HEK293 (cell line): ENCODE results near the gene EPO.

Experiments used
- IKZF3 ChIP-seq: fragments of 450-650 bp; IDR thresholded peaks from 2 replicates; pipeline ENCODE4 v1.5.0; 2018; ENCODE audit warnings: missing biosample characterization, mild to moderate bottlenecking, missing genetic modification characterization, moderate library complexity
- KLF1 ChIP-seq: fragments of 450-650 bp; formaldehyde crosslinking; IDR thresholded peaks from 2 replicates; pipeline ENCODE4 v1.5.1; 2016; ENCODE audit warnings: missing biosample characterization, missing genetic modification characterization
- MEIS1 ChIP-seq: sonication (generic); formaldehyde crosslinking; IDR thresholded peaks from 2 replicates; pipeline ENCODE4 v1.8.1; 2022; ENCODE audit warnings: missing genetic modification reagents, mild to moderate bottlenecking, borderline replicate concordance
- YY1 ChIP-seq: fragments of 450-650 bp; formaldehyde crosslinking; IDR thresholded peaks from 2 replicates; pipeline ENCODE4 v1.5.1; 2018; ENCODE audit warnings: missing biosample characterization, missing genetic modification characterization
- ZBTB48 ChIP-seq: fragments of 450-650 bp; formaldehyde crosslinking; IDR thresholded peaks from 2 replicates; pipeline ENCODE4 v1.5.1; 2016; ENCODE audit warnings: missing biosample characterization, missing genetic modification characterization
- ZNF146 ChIP-seq: fragments of 450-650 bp; formaldehyde crosslinking; IDR thresholded peaks from 2 replicates; pipeline ENCODE4 v1.5.1; 2016; ENCODE audit warnings: missing biosample characterization, missing genetic modification characterization
- ZNF521 ChIP-seq: fragments of 450-650 bp; formaldehyde crosslinking; IDR thresholded peaks from 2 replicates; pipeline ENCODE4 v1.5.1; 2017; ENCODE audit warnings: missing biosample characterization, mild to moderate bottlenecking, missing genetic modification characterization
- ZNF624 ChIP-seq: fragments of 450-650 bp; formaldehyde crosslinking; IDR thresholded peaks from 2 replicates; pipeline ENCODE4 v1.5.1; 2017; ENCODE audit warnings: missing biosample characterization, missing genetic modification characterization
- ZNF629 ChIP-seq: fragments of 450-650 bp; formaldehyde crosslinking; IDR thresholded peaks from 2 replicates; pipeline ENCODE4 v1.5.1; 2017; ENCODE audit warnings: missing biosample characterization, missing genetic modification characterization
- ZNF670 ChIP-seq: fragments of 450-650 bp; formaldehyde crosslinking; IDR thresholded peaks from 2 replicates; pipeline ENCODE4 v1.5.1; 2016; ENCODE audit warnings: missing biosample characterization, missing genetic modification characterization, low read depth
- ZSCAN16 ChIP-seq: fragments of 450-650 bp; formaldehyde crosslinking; IDR thresholded peaks from 2 replicates; pipeline ENCODE4 v1.5.1; 2016; ENCODE audit warnings: missing biosample characterization, missing genetic modification characterization
- ZXDB ChIP-seq: fragments of 450-650 bp; formaldehyde crosslinking; IDR thresholded peaks from 2 replicates; pipeline ENCODE4 v1.5.1; 2016; ENCODE audit warnings: missing biosample characterization, missing genetic modification characterization
- TF ChIP-seq, protein P1 (sequence below): fragments of 450-650 bp; formaldehyde crosslinking; IDR thresholded peaks from 2 replicates; pipeline ENCODE4 v1.5.1; 2016; ENCODE audit warnings: missing biosample characterization, missing genetic modification characterization
- TF ChIP-seq, protein P2 (sequence below): fragments of 450-650 bp; formaldehyde crosslinking; IDR thresholded peaks from 2 replicates; pipeline ENCODE4 v1.5.1; 2016; ENCODE audit warnings: missing biosample characterization, missing genetic modification characterization
- TF ChIP-seq, protein P3 (sequence below): fragments of 450-650 bp; formaldehyde crosslinking; IDR thresholded peaks from 2 replicates; pipeline ENCODE4 v1.5.1; 2016; ENCODE audit warnings: missing biosample characterization, missing genetic modification characterization
- TF ChIP-seq, protein P4 (sequence below): fragments of 450-650 bp; formaldehyde crosslinking; optimal IDR thresholded peaks from 2 replicates; pipeline ENCODE3; 2016; ENCODE audit warnings: missing biosample characterization, mild to moderate bottlenecking, missing genetic modification characterization
- TF ChIP-seq, protein P5 (sequence below): fragments of 450-650 bp; formaldehyde crosslinking; IDR thresholded peaks from 2 replicates; pipeline ENCODE4 v1.5.1; 2016; ENCODE audit warnings: missing biosample characterization, missing genetic modification characterization
- TF ChIP-seq, protein P6 (sequence below): fragments of 450-650 bp; formaldehyde crosslinking; conservative IDR thresholded peaks from 2 replicates; pipeline ENCODE4 v1.5.1; 2016; ENCODE audit warnings: low read depth, missing biosample characterization, missing genetic modification characterization
- TF ChIP-seq, protein P7 (sequence below): fragments of 450-650 bp; formaldehyde crosslinking; IDR thresholded peaks from 2 replicates; pipeline ENCODE4 v1.5.1; 2016; ENCODE audit warnings: missing biosample characterization, missing genetic modification characterization

The EPO gene

DNA sequence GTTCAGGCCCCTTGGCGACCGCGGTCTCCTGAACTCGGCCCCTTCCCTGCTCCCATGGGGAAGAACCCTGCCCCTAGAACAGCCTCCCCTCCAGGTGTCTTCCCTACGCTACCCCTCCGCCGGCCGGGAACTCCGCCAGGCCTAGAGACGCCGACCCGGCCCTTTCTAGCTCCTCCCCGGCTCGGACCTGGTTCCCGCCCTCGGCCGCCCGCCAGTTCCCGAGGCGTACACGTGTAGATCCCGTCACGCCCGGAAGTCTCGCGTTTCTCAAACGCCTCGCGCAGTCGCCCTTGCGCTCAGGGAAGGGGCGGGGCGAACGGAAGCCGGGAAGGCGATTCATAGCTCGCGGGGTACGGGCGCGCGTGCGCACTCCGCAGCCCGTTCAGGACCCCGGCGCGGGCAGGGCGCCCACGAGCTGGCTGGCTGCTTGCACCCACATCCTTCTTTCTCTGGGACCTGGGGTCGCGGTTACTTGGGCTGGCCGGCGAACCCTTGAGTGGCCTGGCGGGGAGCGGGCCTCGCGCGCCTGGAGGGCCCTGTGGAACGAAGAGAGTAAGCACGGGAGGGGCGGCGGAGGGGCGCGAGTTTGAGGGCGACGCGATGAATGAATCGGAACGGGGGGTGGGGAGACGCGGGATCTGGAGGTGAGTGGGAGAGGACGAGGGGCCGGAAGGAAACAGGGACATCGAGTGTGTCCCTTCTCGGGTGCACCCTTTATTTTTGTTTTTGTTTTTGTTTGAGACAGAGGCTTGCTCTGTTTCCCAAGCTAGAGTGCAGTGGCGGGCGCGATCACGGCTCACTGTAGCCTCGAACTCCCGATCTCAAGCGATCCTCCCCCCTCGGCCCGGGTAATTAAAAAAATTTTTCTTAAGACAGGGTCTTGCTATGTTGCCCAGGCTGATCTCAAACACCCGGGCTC, 14.3 kb upstream of the EPO start, which contains the start of gene POP7 (continued):
- TF ChIP-seq, protein P1, sequence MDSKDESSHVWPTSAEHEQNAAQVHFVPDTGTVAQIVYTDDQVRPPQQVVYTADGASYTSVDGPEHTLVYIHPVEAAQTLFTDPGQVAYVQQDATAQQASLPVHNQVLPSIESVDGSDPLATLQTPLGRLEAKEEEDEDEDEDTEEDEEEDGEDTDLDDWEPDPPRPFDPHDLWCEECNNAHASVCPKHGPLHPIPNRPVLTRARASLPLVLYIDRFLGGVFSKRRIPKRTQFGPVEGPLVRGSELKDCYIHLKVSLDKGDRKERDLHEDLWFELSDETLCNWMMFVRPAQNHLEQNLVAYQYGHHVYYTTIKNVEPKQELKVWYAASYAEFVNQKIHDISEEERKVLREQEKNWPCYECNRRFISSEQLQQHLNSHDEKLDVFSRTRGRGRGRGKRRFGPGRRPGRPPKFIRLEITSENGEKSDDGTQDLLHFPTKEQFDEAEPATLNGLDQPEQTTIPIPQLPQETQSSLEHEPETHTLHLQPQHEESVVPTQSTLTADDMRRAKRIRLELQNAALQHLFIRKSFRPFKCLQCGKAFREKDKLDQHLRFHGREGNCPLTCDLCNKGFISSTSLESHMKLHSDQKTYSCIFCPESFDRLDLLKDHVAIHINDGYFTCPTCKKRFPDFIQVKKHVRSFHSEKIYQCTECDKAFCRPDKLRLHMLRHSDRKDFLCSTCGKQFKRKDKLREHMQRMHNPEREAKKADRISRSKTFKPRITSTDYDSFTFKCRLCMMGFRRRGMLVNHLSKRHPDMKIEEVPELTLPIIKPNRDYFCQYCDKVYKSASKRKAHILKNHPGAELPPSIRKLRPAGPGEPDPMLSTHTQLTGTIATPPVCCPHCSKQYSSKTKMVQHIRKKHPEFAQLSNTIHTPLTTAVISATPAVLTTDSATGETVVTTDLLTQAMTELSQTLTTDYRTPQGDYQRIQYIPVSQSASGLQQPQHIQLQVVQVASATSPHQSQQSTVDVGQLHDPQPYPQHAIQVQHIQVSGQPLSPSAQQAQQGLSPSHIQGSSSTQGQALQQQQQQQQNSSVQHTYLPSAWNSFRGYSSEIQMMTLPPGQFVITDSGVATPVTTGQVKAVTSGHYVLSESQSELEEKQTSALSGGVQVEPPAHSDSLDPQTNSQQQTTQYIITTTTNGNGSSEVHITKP, result peak; percentile 76
- TF ChIP-seq, protein P2, sequence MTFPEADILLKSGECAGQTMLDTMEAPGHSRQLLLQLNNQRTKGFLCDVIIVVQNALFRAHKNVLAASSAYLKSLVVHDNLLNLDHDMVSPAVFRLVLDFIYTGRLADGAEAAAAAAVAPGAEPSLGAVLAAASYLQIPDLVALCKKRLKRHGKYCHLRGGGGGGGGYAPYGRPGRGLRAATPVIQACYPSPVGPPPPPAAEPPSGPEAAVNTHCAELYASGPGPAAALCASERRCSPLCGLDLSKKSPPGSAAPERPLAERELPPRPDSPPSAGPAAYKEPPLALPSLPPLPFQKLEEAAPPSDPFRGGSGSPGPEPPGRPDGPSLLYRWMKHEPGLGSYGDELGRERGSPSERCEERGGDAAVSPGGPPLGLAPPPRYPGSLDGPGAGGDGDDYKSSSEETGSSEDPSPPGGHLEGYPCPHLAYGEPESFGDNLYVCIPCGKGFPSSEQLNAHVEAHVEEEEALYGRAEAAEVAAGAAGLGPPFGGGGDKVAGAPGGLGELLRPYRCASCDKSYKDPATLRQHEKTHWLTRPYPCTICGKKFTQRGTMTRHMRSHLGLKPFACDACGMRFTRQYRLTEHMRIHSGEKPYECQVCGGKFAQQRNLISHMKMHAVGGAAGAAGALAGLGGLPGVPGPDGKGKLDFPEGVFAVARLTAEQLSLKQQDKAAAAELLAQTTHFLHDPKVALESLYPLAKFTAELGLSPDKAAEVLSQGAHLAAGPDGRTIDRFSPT (tag by site-specific recombination), result peak; percentile 17; the same call in 1 of the 2 replicates
- TF ChIP-seq ZXDB (tag by site-specific recombination) (peak; percentile 83), IKZF3 (peak; percentile 80), ZNF521 (tag by site-specific recombination) (no peak), ZNF146 (no peak), ZNF670 (tag by site-specific recombination) (no peak), KLF1 (no peak; the same call in 1 of the 2 replicates), ZBTB48 (peak; percentile 89), ZNF624 (tag by site-specific recombination) (no peak), MEIS1 (CRISPR knock-in tag) (no peak), ZSCAN16 (tag by site-specific recombination) (no peak), YY1 (tag by site-specific recombination) (no peak), ZNF629 (peak; percentile 86)
- TF ChIP-seq, protein P3, sequence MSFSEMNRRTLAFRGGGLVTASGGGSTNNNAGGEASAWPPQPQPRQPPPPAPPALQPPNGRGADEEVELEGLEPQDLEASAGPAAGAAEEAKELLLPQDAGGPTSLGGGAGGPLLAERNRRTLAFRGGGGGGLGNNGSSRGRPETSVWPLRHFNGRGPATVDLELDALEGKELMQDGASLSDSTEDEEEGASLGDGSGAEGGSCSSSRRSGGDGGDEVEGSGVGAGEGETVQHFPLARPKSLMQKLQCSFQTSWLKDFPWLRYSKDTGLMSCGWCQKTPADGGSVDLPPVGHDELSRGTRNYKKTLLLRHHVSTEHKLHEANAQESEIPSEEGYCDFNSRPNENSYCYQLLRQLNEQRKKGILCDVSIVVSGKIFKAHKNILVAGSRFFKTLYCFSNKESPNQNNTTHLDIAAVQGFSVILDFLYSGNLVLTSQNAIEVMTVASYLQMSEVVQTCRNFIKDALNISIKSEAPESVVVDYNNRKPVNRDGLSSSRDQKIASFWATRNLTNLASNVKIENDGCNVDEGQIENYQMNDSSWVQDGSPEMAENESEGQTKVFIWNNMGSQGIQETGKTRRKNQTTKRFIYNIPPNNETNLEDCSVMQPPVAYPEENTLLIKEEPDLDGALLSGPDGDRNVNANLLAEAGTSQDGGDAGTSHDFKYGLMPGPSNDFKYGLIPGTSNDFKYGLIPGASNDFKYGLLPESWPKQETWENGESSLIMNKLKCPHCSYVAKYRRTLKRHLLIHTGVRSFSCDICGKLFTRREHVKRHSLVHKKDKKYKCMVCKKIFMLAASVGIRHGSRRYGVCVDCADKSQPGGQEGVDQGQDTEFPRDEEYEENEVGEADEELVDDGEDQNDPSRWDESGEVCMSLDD (tag by site-specific recombination), result peak; percentile 81
- TF ChIP-seq, protein P4, sequence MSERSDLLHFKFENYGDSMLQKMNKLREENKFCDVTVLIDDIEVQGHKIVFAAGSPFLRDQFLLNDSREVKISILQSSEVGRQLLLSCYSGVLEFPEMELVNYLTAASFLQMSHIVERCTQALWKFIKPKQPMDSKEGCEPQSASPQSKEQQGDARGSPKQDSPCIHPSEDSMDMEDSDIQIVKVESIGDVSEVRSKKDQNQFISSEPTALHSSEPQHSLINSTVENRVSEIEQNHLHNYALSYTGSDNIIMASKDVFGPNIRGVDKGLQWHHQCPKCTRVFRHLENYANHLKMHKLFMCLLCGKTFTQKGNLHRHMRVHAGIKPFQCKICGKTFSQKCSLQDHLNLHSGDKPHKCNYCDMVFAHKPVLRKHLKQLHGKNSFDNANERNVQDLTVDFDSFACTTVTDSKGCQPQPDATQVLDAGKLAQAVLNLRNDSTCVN (tag by site-specific recombination), result peak; percentile 98
- TF ChIP-seq, protein P5, sequence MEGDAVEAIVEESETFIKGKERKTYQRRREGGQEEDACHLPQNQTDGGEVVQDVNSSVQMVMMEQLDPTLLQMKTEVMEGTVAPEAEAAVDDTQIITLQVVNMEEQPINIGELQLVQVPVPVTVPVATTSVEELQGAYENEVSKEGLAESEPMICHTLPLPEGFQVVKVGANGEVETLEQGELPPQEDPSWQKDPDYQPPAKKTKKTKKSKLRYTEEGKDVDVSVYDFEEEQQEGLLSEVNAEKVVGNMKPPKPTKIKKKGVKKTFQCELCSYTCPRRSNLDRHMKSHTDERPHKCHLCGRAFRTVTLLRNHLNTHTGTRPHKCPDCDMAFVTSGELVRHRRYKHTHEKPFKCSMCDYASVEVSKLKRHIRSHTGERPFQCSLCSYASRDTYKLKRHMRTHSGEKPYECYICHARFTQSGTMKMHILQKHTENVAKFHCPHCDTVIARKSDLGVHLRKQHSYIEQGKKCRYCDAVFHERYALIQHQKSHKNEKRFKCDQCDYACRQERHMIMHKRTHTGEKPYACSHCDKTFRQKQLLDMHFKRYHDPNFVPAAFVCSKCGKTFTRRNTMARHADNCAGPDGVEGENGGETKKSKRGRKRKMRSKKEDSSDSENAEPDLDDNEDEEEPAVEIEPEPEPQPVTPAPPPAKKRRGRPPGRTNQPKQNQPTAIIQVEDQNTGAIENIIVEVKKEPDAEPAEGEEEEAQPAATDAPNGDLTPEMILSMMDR (tag by site-specific recombination), result no peak
- TF ChIP-seq, protein P6, sequence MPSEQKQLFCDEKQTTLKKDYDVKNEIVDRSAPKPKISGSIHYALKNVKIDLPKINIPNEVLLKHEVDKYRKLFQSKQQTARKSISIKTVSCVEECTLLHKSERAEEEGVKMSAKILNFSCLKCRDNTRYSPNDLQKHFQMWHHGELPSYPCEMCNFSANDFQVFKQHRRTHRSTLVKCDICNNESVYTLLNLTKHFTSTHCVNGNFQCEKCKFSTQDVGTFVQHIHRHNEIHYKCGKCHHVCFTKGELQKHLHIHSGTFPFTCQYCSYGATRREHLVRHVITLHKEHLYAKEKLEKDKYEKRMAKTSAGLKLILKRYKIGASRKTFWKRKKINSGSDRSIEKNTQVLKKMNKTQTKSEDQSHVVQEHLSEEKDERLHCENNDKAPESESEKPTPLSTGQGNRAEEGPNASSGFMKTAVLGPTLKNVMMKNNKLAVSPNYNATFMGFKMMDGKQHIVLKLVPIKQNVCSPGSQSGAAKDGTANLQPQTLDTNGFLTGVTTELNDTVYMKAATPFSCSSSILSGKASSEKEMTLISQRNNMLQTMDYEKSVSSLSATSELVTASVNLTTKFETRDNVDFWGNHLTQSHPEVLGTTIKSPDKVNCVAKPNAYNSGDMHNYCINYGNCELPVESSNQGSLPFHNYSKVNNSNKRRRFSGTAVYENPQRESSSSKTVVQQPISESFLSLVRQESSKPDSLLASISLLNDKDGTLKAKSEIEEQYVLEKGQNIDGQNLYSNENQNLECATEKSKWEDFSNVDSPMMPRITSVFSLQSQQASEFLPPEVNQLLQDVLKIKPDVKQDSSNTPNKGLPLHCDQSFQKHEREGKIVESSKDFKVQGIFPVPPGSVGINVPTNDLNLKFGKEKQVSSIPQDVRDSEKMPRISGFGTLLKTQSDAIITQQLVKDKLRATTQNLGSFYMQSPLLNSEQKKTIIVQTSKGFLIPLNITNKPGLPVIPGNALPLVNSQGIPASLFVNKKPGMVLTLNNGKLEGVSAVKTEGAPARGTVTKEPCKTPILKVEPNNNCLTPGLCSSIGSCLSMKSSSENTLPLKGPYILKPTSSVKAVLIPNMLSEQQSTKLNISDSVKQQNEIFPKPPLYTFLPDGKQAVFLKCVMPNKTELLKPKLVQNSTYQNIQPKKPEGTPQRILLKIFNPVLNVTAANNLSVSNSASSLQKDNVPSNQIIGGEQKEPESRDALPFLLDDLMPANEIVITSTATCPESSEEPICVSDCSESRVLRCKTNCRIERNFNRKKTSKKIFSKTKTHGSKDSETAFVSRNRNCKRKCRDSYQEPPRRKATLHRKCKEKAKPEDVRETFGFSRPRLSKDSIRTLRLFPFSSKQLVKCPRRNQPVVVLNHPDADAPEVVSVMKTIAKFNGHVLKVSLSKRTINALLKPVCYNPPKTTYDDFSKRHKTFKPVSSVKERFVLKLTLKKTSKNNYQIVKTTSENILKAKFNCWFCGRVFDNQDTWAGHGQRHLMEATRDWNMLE (tag by site-specific recombination), result no peak
- TF ChIP-seq, protein P7, sequence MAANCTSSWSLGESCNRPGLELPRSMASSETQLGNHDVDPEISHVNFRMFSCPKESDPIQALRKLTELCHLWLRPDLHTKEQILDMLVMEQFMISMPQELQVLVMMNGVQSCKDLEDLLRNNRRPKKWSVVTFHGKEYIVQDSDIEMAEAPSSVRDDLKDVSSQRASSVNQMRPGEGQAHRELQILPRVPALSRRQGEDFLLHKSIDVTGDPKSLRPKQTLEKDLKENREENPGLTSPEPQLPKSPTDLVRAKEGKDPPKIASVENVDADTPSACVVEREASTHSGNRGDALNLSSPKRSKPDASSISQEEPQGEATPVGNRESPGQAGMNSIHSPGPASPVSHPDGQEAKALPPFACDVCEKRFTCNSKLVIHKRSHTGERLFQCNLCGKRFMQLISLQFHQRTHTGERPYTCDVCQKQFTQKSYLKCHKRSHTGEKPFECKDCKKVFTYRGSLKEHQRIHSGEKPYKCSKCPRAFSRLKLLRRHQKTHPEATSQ, result 0 out of 2 replicates have a peak, but pooled peaks have one; percentile 52
